ENCODE measurements around the gene UBE2G2. TPM values are rescaled to one million over a fixed set of nuclear protein-coding genes. Genes with fewer than 3 reads are reported as not detected.

The UBE2G2 gene
- total RNA-seq, 1 experiment from 2014 or later = 147 TPM

GRCh38 chr21:44831227-44831860 lies 29.7 kb upstream of the UBE2G2 start:
- no peak for TF ChIP-seq CTCF (IDR thresholded peaks at IDR 0.05; ENCODE audit: unreplicated experiment)
- H3K4me3 Mint-ChIP-seq (ENCODE audit: unreplicated experiment) = no peak overlapping the region
- CTCF ChIA-PET = no interaction called here
- H3K27ac Mint-ChIP-seq (ENCODE audit: low read depth, unreplicated experiment) = peak overlapping the region; percentile 39
- intact Hi-C loops (cut with micrococcal nuclease) = no loop called here
- DNase-seq (ENCODE audit: unreplicated experiment) = no peak
- H3K27me3 Mint-ChIP-seq (ENCODE audit: insufficient read depth, unreplicated experiment) = peaks cover 32% of the 10 kb centered on the region
- no peaks in the 10 kb centered on the region for H3K4me1 Mint-ChIP-seq (ENCODE audit: insufficient read depth, unreplicated experiment)
- POLR2A ChIA-PET = no interaction called here
- no peaks in the 10 kb centered on the region for H3K36me3 Mint-ChIP-seq (ENCODE audit: insufficient read depth, unreplicated experiment)
- no TSS peak for BruUV-seq (replicated peaks)
- peaks cover 18% of the 10 kb centered on the region for H3K9me3 Mint-ChIP-seq (ENCODE audit: unreplicated experiment)

- peaks cover 18% of the 10 kb centered on the region for H3K9me3 Mint-ChIP-seq (ENCODE audit: unreplicated experiment)
- no peaks in the 10 kb centered on the region for H3K4me1 Mint-ChIP-seq (ENCODE audit: insufficient read depth, unreplicated experiment)
- ChIA-PET CTCF (interaction anchor here (0.7 kb wide), 1 partner anchor 87 kb away, joined by 3 read pairs; no protein-coding TSS in a partner anchor), POLR2A (interaction anchor here (1.2 kb wide), 1 partner anchor 9 kb away, joined by 4 read pairs; no protein-coding TSS in a partner anchor)
- no peak for TF ChIP-seq CTCF (IDR thresholded peaks at IDR 0.05; ENCODE audit: unreplicated experiment)
- H3K27ac Mint-ChIP-seq (ENCODE audit: low read depth, unreplicated experiment) = no peak overlapping the region
- no peaks in the 10 kb centered on the region for H3K36me3 Mint-ChIP-seq (ENCODE audit: insufficient read depth, unreplicated experiment)
- H3K27me3 Mint-ChIP-seq (ENCODE audit: insufficient read depth, unreplicated experiment) = peaks cover 32% of the 10 kb centered on the region
- no peak for DNase-seq (ENCODE audit: unreplicated experiment)
- no TSS peak for BruUV-seq (replicated peaks)
- H3K4me3 Mint-ChIP-seq (ENCODE audit: unreplicated experiment) = no peak overlapping the region
- intact Hi-C loops (cut with micrococcal nuclease) = no loop called here
These were observed 28.0 kb upstream of the UBE2G2 start for GRCh38 chr21:44829507-44830092.

- TF ChIP-seq CTCF (IDR thresholded peaks at IDR 0.05; ENCODE audit: unreplicated experiment) = no peak
- Mint-ChIP-seq H3K4me3 (ENCODE audit: unreplicated experiment) (no peak overlapping the region), H3K36me3 (ENCODE audit: insufficient read depth, unreplicated experiment) (no peaks in the 10 kb centered on the region), H3K27me3 (ENCODE audit: insufficient read depth, unreplicated experiment) (peaks cover 32% of the 10 kb centered on the region), H3K27ac (ENCODE audit: low read depth, unreplicated experiment) (no peak overlapping the region), H3K9me3 (ENCODE audit: unreplicated experiment) (peaks cover 21% of the 10 kb centered on the region), H3K4me1 (ENCODE audit: insufficient read depth, unreplicated experiment) (no peaks in the 10 kb centered on the region)
- intact Hi-C loops (cut with micrococcal nuclease) = no loop called here
- DNase-seq (ENCODE audit: unreplicated experiment) = no peak
- BruUV-seq (replicated peaks) = no TSS peak
- ChIA-PET POLR2A (interaction anchor here (1.2 kb wide), 1 partner anchor 8 kb away, joined by 4 read pairs; no protein-coding TSS in a partner anchor), CTCF (interaction anchor here (0.6 kb wide), 1 partner anchor 89 kb away, joined by 3 read pairs; no protein-coding TSS in a partner anchor)
These were observed 26.9 kb upstream of the UBE2G2 start for GRCh38 chr21:44828362-44829056.

DNA sequence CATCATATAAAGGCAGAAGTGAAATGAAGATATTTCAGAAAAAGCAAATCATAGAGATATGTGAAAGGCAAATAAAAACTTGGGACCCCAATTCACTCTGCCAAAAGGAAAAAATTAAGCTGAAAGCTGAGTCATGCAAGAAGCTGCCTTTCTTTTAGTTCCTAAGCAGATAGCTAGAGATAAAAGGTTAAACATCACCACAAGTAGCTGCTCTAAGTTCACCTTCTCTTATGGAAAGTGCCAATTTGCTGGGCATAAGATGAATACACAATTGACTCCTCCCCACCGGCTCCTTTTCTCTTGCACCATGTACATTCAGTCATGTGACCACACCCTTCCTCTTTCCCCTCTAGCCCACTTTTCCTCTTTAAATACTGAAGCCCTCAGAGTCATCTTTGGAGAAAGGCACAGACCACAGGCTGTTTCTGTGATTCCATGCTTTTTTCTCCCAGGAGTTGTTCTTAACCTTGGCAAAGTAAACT lies 21.6 kb upstream of the UBE2G2 start:
- ChIA-PET POLR2A (interaction anchor here (0.8 to 2.6 kb wide), 4 partner anchors 19 to 48 kb away, joined by 3 to 10 read pairs (median 3); partner anchors contain the start of gene UBE2G2), CTCF (interaction anchor here (2.1 kb wide), 1 partner anchor 23 kb away, joined by 10 read pairs; no protein-coding TSS in a partner anchor)
- BruUV-seq (replicated peaks) = no TSS peak
- H3K4me1 Mint-ChIP-seq (ENCODE audit: insufficient read depth, unreplicated experiment) = no peaks in the 10 kb centered on the region
- no peaks in the 10 kb centered on the region for H3K36me3 Mint-ChIP-seq (ENCODE audit: insufficient read depth, unreplicated experiment)
- no peak for TF ChIP-seq CTCF (IDR thresholded peaks at IDR 0.05; ENCODE audit: unreplicated experiment)
- no peak overlapping the region for H3K27ac Mint-ChIP-seq (ENCODE audit: low read depth, unreplicated experiment)
- intact Hi-C loops (cut with micrococcal nuclease) = no loop called here
- no peak overlapping the region for H3K4me3 Mint-ChIP-seq (ENCODE audit: unreplicated experiment)
- peaks cover 40% of the 10 kb centered on the region for H3K9me3 Mint-ChIP-seq (ENCODE audit: unreplicated experiment)
- peaks cover 12% of the 10 kb centered on the region for H3K27me3 Mint-ChIP-seq (ENCODE audit: insufficient read depth, unreplicated experiment)
- DNase-seq (ENCODE audit: unreplicated experiment) = no peak
